ENCODE results near the gene PLEKHA1.

- TF ChIP-seq CTCF (IDR thresholded peaks at IDR 0.05) (no peak), POLR2A (IDR thresholded peaks at IDR 0.05) (no peak), POLR2AphosphoS5 (IDR thresholded peaks at IDR 0.05) (no peak)
Observed at GRCh38 chr10:122392835-122393234, 18.3 kb downstream of the PLEKHA1 start.
